PC-9 (cell line): ENCODE measurements around the gene HIF1A. TPM values are rescaled to one million over a fixed set of nuclear protein-coding genes. Genes with fewer than 3 reads are reported as not detected.

Experiments used
- BruUV-seq: library from RNA; stranded (reverse); fragments of 400-500 nt; replicated peaks from 2 replicates; lab custom pipeline; 2021; lab: Mats Ljungman, UMichigan
- CTCF ChIA-PET: fragments of 300-600 bp; sonication (Branson Sonifier 250); formaldehyde crosslinking; loops from one replicate; lab custom pipeline; 2022; ENCODE audit warnings: antibody characterized with exemption; lab: Charles Lee
- POLR2A ChIA-PET: fragments of 300-600 bp; sonication (Branson Sonifier 250); formaldehyde crosslinking; loops from one replicate; lab custom pipeline; 2022; ENCODE audit warnings: antibody characterized with exemption; ENCODE audit not compliant: unreplicated experiment; lab: Charles Lee
- DNase-seq, 2 experiments: peaks; one replicate each; pipeline versions ENCODE4 v3.0.0 to v3.0.0-alpha.2; 2015 to 2022; ENCODE audit warnings: mixed read lengths in 1 of 2
- H2AFZ ChIP-seq: fragments of 200-600 bp; sonication (generic); 2 replicates; pipeline ENCODE4 v1.8.1; 2017; ENCODE audit warnings: antibody characterized with exemption
- H3F3A ChIP-seq: fragments of 200-600 bp; sonication (generic); 2 replicates; pipeline ENCODE4 v1.8.1; 2017; ENCODE audit warnings: antibody characterized with exemption, mild to moderate bottlenecking, low read depth; ENCODE audit not compliant: insufficient read depth
- H3K27ac ChIP-seq: fragments of 200-600 bp; sonication (generic); 2 replicates; pipeline ENCODE4 v1.6.1; 2016; ENCODE audit warnings: mixed run types
- H3K27me3 ChIP-seq: fragments of 200-600 bp; sonication (generic); 2 replicates; pipeline ENCODE4 v1.6.1; 2016; ENCODE audit warnings: low read depth, mixed run types; ENCODE audit not compliant: insufficient read depth
- H3K36me3 ChIP-seq: fragments of 200-600 bp; sonication (generic); 2 replicates; pipeline ENCODE4 v1.6.1; 2016; ENCODE audit warnings: low read depth, mixed run types
- H3K4me1 ChIP-seq: fragments of 200-600 bp; sonication (generic); replicated peaks from 2 replicates; pipeline ENCODE4 v1.6.1; 2016; ENCODE audit warnings: mixed run types; ENCODE audit not compliant: insufficient read depth
- H3K4me2 ChIP-seq: fragments of 200-600 bp; sonication (generic); 2 replicates; pipeline ENCODE4 v1.6.1; 2017; ENCODE audit warnings: mixed run types
- H3K4me3 ChIP-seq: fragments of 200-600 bp; sonication (generic); 2 replicates; pipeline ENCODE4 v1.6.1; 2016; ENCODE audit warnings: mixed run types
- H3K79me2 ChIP-seq: fragments of 200-600 bp; sonication (generic); 2 replicates; pipeline ENCODE4 v1.6.1; 2017; ENCODE audit warnings: low read depth, mixed run types
- H3K9me2 ChIP-seq: fragments of 200-600 bp; sonication (generic); 2 replicates; pipeline ENCODE4 v1.8.1; 2017; ENCODE audit warnings: mild to moderate bottlenecking; ENCODE audit not compliant: insufficient read depth
- H3K9me3 ChIP-seq: fragments of 200-600 bp; sonication (generic); 2 replicates; pipeline ENCODE4 v1.8.1; 2016; ENCODE audit warnings: low read depth; ENCODE audit not compliant: insufficient read depth
- H4K20me1 ChIP-seq: fragments of 200-600 bp; sonication (generic); 2 replicates; pipeline ENCODE4 v1.8.1; 2017; ENCODE audit not compliant: insufficient read depth
- CTCF ChIP-seq: fragments of 200-600 bp; sonication (generic); conservative IDR thresholded peaks from 2 replicates; pipeline ENCODE4 v1.6.1; 2017; ENCODE audit warnings: mixed run types, antibody characterized with exemption, mild to moderate bottlenecking, moderate library complexity
- EZH2 ChIP-seq: fragments of 200-600 bp; sonication (generic); IDR thresholded peaks from 2 replicates; pipeline ENCODE4 v1.8.0; 2017; ENCODE audit warnings: antibody characterized with exemption, low read depth
- intact Hi-C: fragments of 100-400 bp; cut with micrococcal nuclease; formaldehyde crosslinking; loops from one replicate; pipeline ENCODE4 v1.10.0; 2022; ENCODE audit not compliant: unreplicated experiment
- total RNA-seq: library from RNA; stranded (reverse); gene quantifications from 2 replicates; pipeline ENCODE4 v1.2.3, GENCODE V29; 2021

HIF1A gene
- total RNA-seq, 1 experiment from 2014 or later: 146 TPM

GRCh38 chr14:61756135-61756534, 60.8 kb downstream of the HIF1A start:
- no peak overlapping the region for H2AFZ ChIP-seq
- H3K27ac ChIP-seq: peak overlapping the region; percentile 67
- no peaks in the 10 kb centered on the region for H3K9me3 ChIP-seq
- CTCF ChIA-PET: interaction anchor here (0.6 kb wide), 1 partner anchor 370 kb away, joined by 3 read pairs; no protein-coding TSS in a partner anchor
- intact Hi-C loops: no loop called here
- no peaks in the 10 kb centered on the region for H3K36me3 ChIP-seq
- H3K4me1 ChIP-seq: peaks cover 45% of the 10 kb centered on the region
- no peak for TF ChIP-seq CTCF
- TF ChIP-seq EZH2: no peak
- no peaks in the 10 kb centered on the region for H4K20me1 ChIP-seq
- H3K79me2 ChIP-seq: 0 out of 2 replicates have a peak, but pooled peaks cover 6% of the 10 kb centered on the region
- no peaks in the 10 kb centered on the region for H3K27me3 ChIP-seq
- DNase-seq: no peak
- no TSS peak for BruUV-seq
- no peak overlapping the region for H3K4me2 ChIP-seq
- peaks cover 26% of the 10 kb centered on the region for H3F3A ChIP-seq
- no peaks in the 10 kb centered on the region for H3K9me2 ChIP-seq
- no peak overlapping the region for H3K4me3 ChIP-seq
- POLR2A ChIA-PET: no interaction called here

DNA sequence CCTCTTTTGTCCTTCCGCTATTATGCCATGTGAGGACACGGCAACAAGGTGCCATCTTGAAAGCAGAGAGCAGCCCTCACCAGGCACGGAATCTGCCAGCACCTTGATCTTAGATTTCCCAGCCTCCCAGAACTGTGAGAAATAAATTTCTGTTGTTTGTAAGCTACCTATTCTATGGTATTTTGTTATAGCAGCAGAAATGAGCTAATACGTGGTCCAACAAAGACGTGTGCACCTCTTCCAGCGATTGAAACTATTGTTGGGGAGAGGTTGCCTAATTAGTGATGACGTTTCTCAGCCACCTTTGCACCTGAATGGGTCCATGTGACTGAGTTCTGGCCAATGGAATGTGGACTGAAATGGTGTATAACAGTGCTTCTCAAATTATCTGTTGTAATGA, 64.6 kb downstream of the HIF1A start:
- no peak overlapping the region for H3K27ac ChIP-seq
- H3K36me3 ChIP-seq: no peaks in the 10 kb centered on the region
- H3K27me3 ChIP-seq: no peaks in the 10 kb centered on the region
- CTCF ChIA-PET: interaction anchor here (0.5 to 0.6 kb wide), 2 partner anchors 27 to 423 kb away, joined by 4 to 5 read pairs; no protein-coding TSS in a partner anchor
- TF ChIP-seq CTCF (no peak), EZH2 (no peak)
- BruUV-seq: no TSS peak
- POLR2A ChIA-PET: no interaction called here
- H3K9me3 ChIP-seq: no peaks in the 10 kb centered on the region
- no peaks in the 10 kb centered on the region for H4K20me1 ChIP-seq
- H3K4me2 ChIP-seq: no peak overlapping the region
- H2AFZ ChIP-seq: no peak overlapping the region
- DNase-seq: no peak
- H3K4me1 ChIP-seq: peaks cover 29% of the 10 kb centered on the region
- peaks cover 26% of the 10 kb centered on the region for H3K79me2 ChIP-seq
- no peaks in the 10 kb centered on the region for H3K9me2 ChIP-seq
- H3F3A ChIP-seq: peaks cover 17% of the 10 kb centered on the region
- intact Hi-C loops: no loop called here
- no peak overlapping the region for H3K4me3 ChIP-seq

DNA sequence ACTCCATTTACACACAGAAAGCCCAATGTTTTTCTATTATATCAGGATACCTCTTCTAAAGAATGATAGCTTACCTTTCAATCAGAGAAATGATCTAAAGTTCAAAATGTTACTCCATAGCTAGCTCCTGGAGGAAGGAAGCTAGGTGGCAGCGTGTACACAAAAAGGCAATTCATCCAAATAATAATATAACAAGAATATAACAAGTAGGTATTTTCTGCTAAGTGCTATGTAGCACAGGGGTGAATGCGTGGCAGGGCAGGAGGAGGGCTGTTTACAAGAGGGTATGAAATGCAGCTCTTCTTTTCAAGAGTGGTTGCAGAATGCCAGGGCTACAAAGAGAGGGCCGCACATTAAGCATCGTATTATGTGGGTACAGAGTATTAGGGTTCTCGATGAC, 66.2 kb downstream of the HIF1A start:
- peak overlapping the region; percentile 72 for H3K27ac ChIP-seq
- TF ChIP-seq CTCF (no peak), EZH2 (no peak)
- peak overlapping the region; percentile 95 for H2AFZ ChIP-seq
- peak overlapping the region; percentile 90 for H3K4me2 ChIP-seq
- H3K4me1 ChIP-seq: peaks cover 38% of the 10 kb centered on the region
- CTCF ChIA-PET: interaction anchor here (0.6 to 1.0 kb wide), 3 partner anchors 23 to 214 kb away, joined by 3 read pairs; no protein-coding TSS in a partner anchor
- no peaks in the 10 kb centered on the region for H3K9me3 ChIP-seq
- DNase-seq: no peak
- no peaks in the 10 kb centered on the region for H3K9me2 ChIP-seq
- intact Hi-C loops: no loop called here
- BruUV-seq: no TSS peak
- H3K4me3 ChIP-seq: peak overlapping the region; percentile 72
- POLR2A ChIA-PET: interaction anchor here (0.6 to 1.3 kb wide), 14 partner anchors 9 to 362 kb away, joined by 3 to 29 read pairs (median 5); no protein-coding TSS in a partner anchor
- no peaks in the 10 kb centered on the region for H3K27me3 ChIP-seq
- H4K20me1 ChIP-seq: no peaks in the 10 kb centered on the region; the same call in 1 of the 2 replicates
- H3K79me2 ChIP-seq: peaks cover 43% of the 10 kb centered on the region
- peaks cover 5% of the 10 kb centered on the region; the same call in 1 of the 2 replicates for H3K36me3 ChIP-seq
- H3F3A ChIP-seq: peaks cover 9% of the 10 kb centered on the region
